OCI-LY1 (cell line): ENCODE results near the gene TLL2.

Experiments used
- H2AFZ ChIP-seq: fragments of 200-600 bp; sonication (generic), shearing (Covaris generic); 2 replicates; pipeline ENCODE4 v1.6.0; 2014; ENCODE audit warnings: antibody characterized with exemption, mild to moderate bottlenecking, low read length
- H3F3A ChIP-seq: fragments of 200-600 bp; sonication (generic), shearing (Covaris generic); 2 replicates; pipeline ENCODE4 v1.6.0; 2014; ENCODE audit warnings: mild to moderate bottlenecking, antibody characterized with exemption, low read length, moderate library complexity; ENCODE audit not compliant: insufficient read depth
- H3K27ac ChIP-seq: fragments of 200-600 bp; sonication (generic); 2 replicates; pipeline ENCODE4 v1.5.1; 2014; ENCODE audit warnings: low read length, mixed run types, mild to moderate bottlenecking, low read depth; ENCODE audit not compliant: poor library complexity, severe bottlenecking
- H3K27me3 ChIP-seq: fragments of 200-600 bp; sonication (generic); 2 replicates; pipeline ENCODE4 v1.6.0; 2014; ENCODE audit warnings: antibody characterized with exemption, mild to moderate bottlenecking, low read length, moderate library complexity; ENCODE audit not compliant: insufficient read depth
- H3K36me3 ChIP-seq: fragments of 200-600 bp; sonication (generic); 2 replicates; pipeline ENCODE4 v1.6.1; 2014; ENCODE audit warnings: mild to moderate bottlenecking, antibody characterized with exemption, low read length, moderate library complexity, mixed read lengths; ENCODE audit not compliant: insufficient read depth
- H3K4me1 ChIP-seq: fragments of 200-600 bp; sonication (generic); 2 replicates; pipeline ENCODE4 v1.5.1; 2014; ENCODE audit warnings: mild to moderate bottlenecking, low read length, moderate library complexity; ENCODE audit not compliant: insufficient read depth, severe bottlenecking
- H3K4me2 ChIP-seq: fragments of 200-600 bp; sonication (generic), shearing (Covaris generic); 2 replicates; pipeline ENCODE4 v1.6.1; 2014; ENCODE audit warnings: low read length
- H3K4me3 ChIP-seq: fragments of 200-600 bp; sonication (generic); 2 replicates; pipeline ENCODE4 v1.5.1; 2014; ENCODE audit warnings: low read length, low read depth, mild to moderate bottlenecking, mixed read lengths; ENCODE audit not compliant: poor library complexity, severe bottlenecking
- H3K79me2 ChIP-seq: fragments of 200-600 bp; shearing (Covaris generic); 2 replicates; pipeline ENCODE4 v1.6.1; 2016; ENCODE audit warnings: mixed run types, low read length, mixed read lengths; ENCODE audit not compliant: insufficient read depth
- H3K9ac ChIP-seq: fragments of 200-600 bp; sonication (generic), shearing (Covaris generic); 2 replicates; pipeline ENCODE4 v1.6.1; 2014; ENCODE audit warnings: mild to moderate bottlenecking, low read length, mixed read lengths
- H3K9me2 ChIP-seq: fragments of 200-600 bp; sonication (generic), shearing (Covaris generic); 2 replicates; pipeline ENCODE4 v1.6.1; 2014; ENCODE audit warnings: low read depth, mild to moderate bottlenecking, low read length, mixed read lengths
- H3K9me3 ChIP-seq: fragments of 200-600 bp; shearing (Covaris generic); 2 replicates; pipeline ENCODE4 v1.6.1; 2014; ENCODE audit warnings: low read length, mixed read lengths
- H4K20me1 ChIP-seq: fragments of 200-600 bp; sonication (generic), shearing (Covaris generic); 2 replicates; pipeline ENCODE4 v1.6.0; 2016; ENCODE audit warnings: mild to moderate bottlenecking, low read length; ENCODE audit not compliant: insufficient read depth
- CTCF ChIP-seq: fragments of 200-600 bp; sonication (generic), shearing (Covaris generic); IDR thresholded peaks from 2 replicates; pipeline ENCODE4 v1.5.1; 2017; ENCODE audit warnings: mild to moderate bottlenecking, antibody characterized with exemption, low read length, moderate library complexity, mixed read lengths
- EZH2 ChIP-seq: fragments of 200-600 bp; sonication (generic), shearing (Covaris generic); IDR thresholded peaks from 2 replicates; pipeline ENCODE4 v1.8.0; 2017; ENCODE audit warnings: borderline replicate concordance, mixed run types, mild to moderate bottlenecking, antibody characterized with exemption, low read length, moderate library complexity, mixed read lengths

The TLL2 gene

GRCh38 chr10:96410296-96410695, 103.4 kb downstream of the TLL2 start:
- Histone ChIP-seq H2AFZ (no peak overlapping the region), H3K9me2 (no peaks in the 10 kb centered on the region), H3K27me3 (no peaks in the 10 kb centered on the region), H3K4me1 (no peaks in the 10 kb centered on the region), H3K4me3 (no peak overlapping the region), H3K9ac (no peak overlapping the region), H3K4me2 (no peak overlapping the region), H3F3A (no peaks in the 10 kb centered on the region), H4K20me1 (no peaks in the 10 kb centered on the region), H3K36me3 (no peaks in the 10 kb centered on the region), H3K79me2 (no peaks in the 10 kb centered on the region), H3K27ac (no peak overlapping the region), H3K9me3 (no peaks in the 10 kb centered on the region)
- TF ChIP-seq EZH2, result no peak
- TF ChIP-seq CTCF, result no peak

DNA sequence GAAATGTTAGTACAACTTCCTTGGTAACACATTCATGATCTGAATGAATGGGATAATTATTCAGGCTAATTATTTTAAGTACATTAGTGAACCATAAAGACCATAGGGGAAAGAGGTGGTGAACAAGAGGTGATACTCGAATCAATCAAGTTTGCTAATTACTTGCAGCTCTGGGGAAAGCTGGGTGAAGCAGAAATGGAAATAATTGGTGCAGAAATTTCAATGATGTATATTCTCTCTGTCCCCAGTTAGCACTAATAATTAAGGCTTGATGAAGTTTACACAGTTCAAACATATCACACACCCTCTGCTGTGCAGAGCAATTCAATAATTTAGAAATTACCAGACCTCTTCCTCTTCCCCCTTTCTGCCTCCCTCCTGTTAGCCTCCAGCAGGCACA, 105.5 kb downstream of the TLL2 start:
- Histone ChIP-seq H3K79me2 (no peaks in the 10 kb centered on the region), H3K36me3 (no peaks in the 10 kb centered on the region), H3K4me3 (no peak overlapping the region), H3F3A (no peaks in the 10 kb centered on the region), H3K9ac (no peak overlapping the region), H3K27me3 (no peaks in the 10 kb centered on the region), H3K9me2 (no peaks in the 10 kb centered on the region), H3K4me2 (no peak overlapping the region), H4K20me1 (no peaks in the 10 kb centered on the region), H3K27ac (no peak overlapping the region), H2AFZ (no peak overlapping the region), H3K4me1 (no peaks in the 10 kb centered on the region), H3K9me3 (no peaks in the 10 kb centered on the region)
- TF ChIP-seq CTCF (no peak), EZH2 (no peak)

DNA sequence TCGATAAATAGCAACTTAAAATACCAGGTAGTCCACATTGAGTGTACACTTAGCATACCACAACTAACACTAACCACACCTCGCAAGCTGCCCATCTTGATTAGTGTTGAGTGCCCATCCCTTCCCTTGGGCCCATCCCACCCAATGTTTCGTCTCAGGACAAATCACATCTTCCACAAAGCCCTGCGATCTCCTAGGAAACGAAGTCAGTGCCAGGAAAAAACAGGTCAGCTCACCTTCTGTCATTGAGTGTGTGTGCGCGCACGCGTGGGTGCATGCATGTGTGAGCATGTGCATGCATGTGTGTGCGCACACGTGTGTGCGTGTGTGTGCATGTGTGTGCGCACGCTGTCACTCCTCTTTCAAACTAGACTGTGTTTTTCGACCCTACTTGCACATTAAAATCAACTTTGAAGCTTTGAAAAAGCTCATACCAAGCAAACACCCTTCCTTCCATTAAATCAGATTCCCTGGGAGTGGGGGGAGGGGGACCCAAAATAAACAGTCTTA, 106.1 kb downstream of the TLL2 start:
- H2AFZ ChIP-seq, result no peak overlapping the region
- H3K4me2 ChIP-seq, result no peak overlapping the region
- no peaks in the 10 kb centered on the region for H3K36me3 ChIP-seq
- H3K27ac ChIP-seq, result no peak overlapping the region
- no peak overlapping the region for H3K4me3 ChIP-seq
- TF ChIP-seq CTCF, result no peak
- H3K4me1 ChIP-seq, result no peaks in the 10 kb centered on the region
- no peaks in the 10 kb centered on the region for H4K20me1 ChIP-seq
- H3K79me2 ChIP-seq, result no peaks in the 10 kb centered on the region
- H3K27me3 ChIP-seq, result no peaks in the 10 kb centered on the region
- H3K9ac ChIP-seq, result no peak overlapping the region
- no peaks in the 10 kb centered on the region for H3F3A ChIP-seq
- no peaks in the 10 kb centered on the region for H3K9me2 ChIP-seq
- H3K9me3 ChIP-seq, result no peaks in the 10 kb centered on the region
